HEK293 (cell line): ENCODE measurements around the gene BBC3.

Experiments
- BCL11B ChIP-seq: fragments of 450-650 bp; formaldehyde crosslinking; IDR thresholded peaks from 2 replicates; pipeline ENCODE4 v1.5.1; 2016; ENCODE audit warnings: low read depth, missing biosample characterization, missing genetic modification characterization
- FEZF1 ChIP-seq: fragments of 450-650 bp; formaldehyde crosslinking; IDR thresholded peaks from 2 replicates; pipeline ENCODE4 v1.5.1; 2016; ENCODE audit warnings: missing biosample characterization, missing genetic modification characterization
- KLF7 ChIP-seq: fragments of 450-650 bp; formaldehyde crosslinking; IDR thresholded peaks from 2 replicates; pipeline ENCODE4 v1.5.1; 2016; ENCODE audit warnings: missing biosample characterization, missing genetic modification characterization, borderline replicate concordance
- OSR2 ChIP-seq: fragments of 450-650 bp; formaldehyde crosslinking; IDR thresholded peaks from 2 replicates; pipeline ENCODE4 v1.5.1; 2016; ENCODE audit warnings: missing biosample characterization, missing genetic modification characterization
- OVOL3 ChIP-seq: fragments of 450-650 bp; formaldehyde crosslinking; IDR thresholded peaks from 2 replicates; pipeline ENCODE4 v1.5.1; 2016; ENCODE audit warnings: missing biosample characterization, missing genetic modification characterization
- PRDM6 ChIP-seq: fragments of 450-650 bp; formaldehyde crosslinking; IDR thresholded peaks from 2 replicates; pipeline ENCODE4 v1.5.1; 2017; ENCODE audit warnings: missing biosample characterization, missing genetic modification characterization
- TSHZ1 ChIP-seq: fragments of 450-650 bp; formaldehyde crosslinking; IDR thresholded peaks from 2 replicates; pipeline ENCODE4 v1.5.1; 2016; ENCODE audit warnings: missing biosample characterization, missing genetic modification characterization, borderline replicate concordance
- WT1 ChIP-seq: fragments of 450-650 bp; formaldehyde crosslinking; IDR thresholded peaks from 2 replicates; pipeline ENCODE4 v1.5.1; 2016; ENCODE audit warnings: missing biosample characterization, missing genetic modification characterization
- ZBTB1 ChIP-seq: fragments of 450-650 bp; formaldehyde crosslinking; IDR thresholded peaks from 2 replicates; pipeline ENCODE4 v1.5.1; 2016; ENCODE audit warnings: missing biosample characterization, missing genetic modification characterization
- ZBTB11 ChIP-seq: fragments of 450-650 bp; formaldehyde crosslinking; conservative IDR thresholded peaks from 2 replicates; pipeline ENCODE4 v1.5.1; 2016; ENCODE audit warnings: low read depth, missing biosample characterization, missing genetic modification characterization
- ZBTB49 ChIP-seq: fragments of 450-650 bp; formaldehyde crosslinking; IDR thresholded peaks from 2 replicates; pipeline ENCODE4 v1.5.1; 2016; ENCODE audit warnings: missing biosample characterization, missing genetic modification characterization, low read depth
- ZBTB8A ChIP-seq: fragments of 450-650 bp; formaldehyde crosslinking; IDR thresholded peaks from 2 replicates; pipeline ENCODE4 v1.5.1; 2016; ENCODE audit warnings: missing biosample characterization, missing genetic modification characterization
- ZFP41 ChIP-seq: fragments of 450-650 bp; formaldehyde crosslinking; IDR thresholded peaks from 2 replicates; pipeline ENCODE4 v1.5.1; 2016; ENCODE audit warnings: missing biosample characterization, missing genetic modification characterization, borderline replicate concordance
- ZIC2 ChIP-seq: fragments of 450-650 bp; formaldehyde crosslinking; IDR thresholded peaks from 2 replicates; pipeline ENCODE4 v1.5.1; 2016; ENCODE audit warnings: missing biosample characterization, missing genetic modification characterization
- ZNF121 ChIP-seq: fragments of 450-650 bp; formaldehyde crosslinking; IDR thresholded peaks from 2 replicates; pipeline ENCODE4 v1.5.1; 2016; ENCODE audit warnings: missing biosample characterization, missing genetic modification characterization
- ZNF248 ChIP-seq: fragments of 450-650 bp; formaldehyde crosslinking; IDR thresholded peaks from 2 replicates; pipeline ENCODE4 v1.5.1; 2017; ENCODE audit warnings: missing biosample characterization, missing genetic modification characterization
- ZNF26 ChIP-seq: fragments of 450-650 bp; formaldehyde crosslinking; IDR thresholded peaks from 2 replicates; pipeline ENCODE4 v1.5.1; 2016; ENCODE audit warnings: missing biosample characterization, missing genetic modification characterization
- ZNF362 ChIP-seq: fragments of 450-650 bp; formaldehyde crosslinking; IDR thresholded peaks from 2 replicates; pipeline ENCODE4 v1.5.1; 2016; ENCODE audit warnings: missing biosample characterization, missing genetic modification characterization
- ZNF391 ChIP-seq: fragments of 450-650 bp; formaldehyde crosslinking; IDR thresholded peaks from 2 replicates; pipeline ENCODE4 v1.5.1; 2016; ENCODE audit warnings: low read depth, missing biosample characterization, missing genetic modification characterization, borderline replicate concordance
- ZNF548 ChIP-seq: fragments of 450-650 bp; formaldehyde crosslinking; IDR thresholded peaks from 2 replicates; pipeline ENCODE4 v1.5.1; 2016; ENCODE audit warnings: missing biosample characterization, missing genetic modification characterization
- ZNF654 ChIP-seq: fragments of 450-650 bp; formaldehyde crosslinking; IDR thresholded peaks from 2 replicates; pipeline ENCODE4 v1.5.1; 2016; ENCODE audit warnings: low read depth, missing biosample characterization, missing genetic modification characterization
- ZNF658 ChIP-seq: fragments of 450-650 bp; formaldehyde crosslinking; IDR thresholded peaks from 2 replicates; pipeline ENCODE4; 2016; ENCODE audit warnings: missing biosample characterization, missing genetic modification characterization
- ZNF776 ChIP-seq: fragments of 450-650 bp; formaldehyde crosslinking; IDR thresholded peaks from 2 replicates; pipeline ENCODE4 v1.5.0; 2017; ENCODE audit warnings: missing biosample characterization, missing genetic modification characterization, borderline replicate concordance
- ZNF785 ChIP-seq: fragments of 450-650 bp; formaldehyde crosslinking; IDR thresholded peaks from 2 replicates; pipeline ENCODE4 v1.5.1; 2016; ENCODE audit warnings: missing biosample characterization, missing genetic modification characterization
- ZNF791 ChIP-seq: fragments of 450-650 bp; formaldehyde crosslinking; IDR thresholded peaks from 2 replicates; pipeline ENCODE4 v1.5.1; 2016; ENCODE audit warnings: missing biosample characterization, missing genetic modification characterization

Gene BBC3

GRCh38 chr19:47228937-47229675, 1.9 kb downstream of the BBC3 start (continued):
- peak; percentile 70; the same call in 1 of the 2 replicates for TF ChIP-seq TSHZ1 (tag by site-specific recombination)
- TF ChIP-seq ZBTB1, result no peak
- no peak for TF ChIP-seq ZNF658
- TF ChIP-seq ZNF121 (tag by site-specific recombination), result 0 out of 2 replicates have a peak, but pooled peaks have one; percentile 9
- TF ChIP-seq ZNF26 (tag by site-specific recombination), result no peak
- TF ChIP-seq ZNF248 (tag by site-specific recombination), result peak; percentile 85
- peak; percentile 93 for TF ChIP-seq ZNF785
- TF ChIP-seq ZNF362, result no peak
- peak; percentile 75 for TF ChIP-seq BCL11B (tag by site-specific recombination)
- TF ChIP-seq FEZF1 (tag by site-specific recombination), result peak; percentile 3; the same call in 1 of the 2 replicates
- peak; percentile 12; the same call in 1 of the 2 replicates for TF ChIP-seq KLF7 (tag by site-specific recombination)
- TF ChIP-seq ZNF776 (tag by site-specific recombination), result peak; percentile 39; the same call in 1 of the 2 replicates
- TF ChIP-seq OVOL3 (tag by site-specific recombination), result peak; percentile 29; the same call in 1 of the 2 replicates
- 0 out of 2 replicates have a peak, but pooled peaks have one; percentile 42 for TF ChIP-seq WT1 (tag by site-specific recombination)
- TF ChIP-seq ZNF548 (tag by site-specific recombination), result no peak; the same call in 1 of the 2 replicates
- no peak for TF ChIP-seq ZBTB11
- TF ChIP-seq ZNF391, result peak; percentile 83
- no peak for TF ChIP-seq ZNF654 (tag by site-specific recombination)
- no peak for TF ChIP-seq ZBTB8A
- TF ChIP-seq ZIC2 (tag by site-specific recombination), result no peak
- peak; percentile 10; the same call in 1 of the 2 replicates for TF ChIP-seq ZNF791 (tag by site-specific recombination)
- 0 out of 2 replicates have a peak, but pooled peaks have one; percentile 48 for TF ChIP-seq ZFP41 (tag by site-specific recombination)
- TF ChIP-seq ZBTB49 (tag by site-specific recombination), result no peak
- 0 out of 2 replicates have a peak, but pooled peaks have one; percentile 23 for TF ChIP-seq OSR2 (tag by site-specific recombination)
- TF ChIP-seq PRDM6 (tag by site-specific recombination), result no peak
